Endothelial cell of umbilical vein (primary cell): ENCODE results near the gene ZFYVE16. TPM values are rescaled to one million over a fixed set of nuclear protein-coding genes. Genes with fewer than 3 reads are reported as not detected.

Experiments
- BruUV-seq: library from RNA; stranded (reverse); fragments of 400-500 nt; replicated peaks from 2 replicates; lab custom pipeline; 2021; lab: Mats Ljungman, UMichigan
- CTCF ChIA-PET: fragments of 300-600, 350-600 bp; sonication (Branson Sonifier 250); formaldehyde crosslinking; loops from one replicate; lab custom pipeline; 2021; ENCODE audit warnings: antibody characterized with exemption, inconsistent platforms; lab: Charles Lee
- POLR2A ChIA-PET: fragments of 300-600, 350-600 bp; sonication (Branson Sonifier 250); formaldehyde crosslinking; loops from one replicate; lab custom pipeline; 2021; ENCODE audit warnings: antibody characterized with exemption, inconsistent platforms; lab: Charles Lee
- DNase-seq: peaks from one replicate; pipeline ENCODE4 v3.0.0-alpha.2; 2011; ENCODE audit warnings: low read depth, low spot score
- FAIRE-seq: peaks from 2 replicates; lab custom pipeline; 2011; peaks lifted over from hg19 to GRCh38; lab: Jason Lieb, UNC
- H2AFZ ChIP-seq: 2 replicates; pipeline ENCODE4 v1.6.0; 2012; ENCODE audit warnings: low read depth, low read length, control low read depth, inconsistent platforms
- H3K27ac ChIP-seq: 2 replicates; pipeline ENCODE4 v1.5.1; 2011; ENCODE audit warnings: low read depth, mild to moderate bottlenecking, control low read depth, low read length, moderate library complexity; ENCODE audit not compliant: insufficient read depth
- H3K27me3 ChIP-seq, 2 experiments: 2 replicates each; pipeline versions ENCODE4 v1.6.0 to v1.6.1; 2011; ENCODE audit warnings: low read length in 2 of 2, mixed read lengths in 1 of 2; ENCODE audit not compliant: control insufficient read depth in 2 of 2, insufficient read depth in 2 of 2
- H3K36me3 ChIP-seq, 2 experiments: 2 replicates in 1 of 2; 3 replicates in 1 of 2; pipeline ENCODE4 v1.5.1; 2011; ENCODE audit warnings: low read length in 2 of 2, mild to moderate bottlenecking in 1 of 2, moderate library complexity in 1 of 2; ENCODE audit not compliant: control insufficient read depth in 2 of 2, insufficient read depth in 2 of 2; ENCODE audit errors: extremely low read depth in 1 of 2
- H3K4me1 ChIP-seq: 3 replicates; pipeline ENCODE4 v1.5.1; 2011; ENCODE audit warnings: mild to moderate bottlenecking, low read length; ENCODE audit not compliant: control insufficient read depth, insufficient read depth; ENCODE audit errors: extremely low read depth
- H3K4me2 ChIP-seq: 2 replicates; pipeline ENCODE4 v1.6.1; 2011; ENCODE audit warnings: low read length, control low read depth, mixed read lengths; ENCODE audit not compliant: insufficient read depth
- H3K4me3 ChIP-seq, 3 experiments: fragments of 200-600 bp in 1 of 3; sonication (generic), shearing (Covaris generic) in 1 of 3; replicated peaks in 1 of 3; 2 replicates each; pipeline ENCODE4 v1.5.1; 2011 to 2016; ENCODE audit warnings: control low read depth in 3 of 3, low read length in 3 of 3, mild to moderate bottlenecking in 2 of 3, inconsistent platforms in 1 of 3, low read depth in 1 of 3, moderate library complexity in 1 of 3; ENCODE audit not compliant: insufficient read depth in 1 of 3
- H3K79me2 ChIP-seq: 2 replicates; pipeline ENCODE4 v1.6.0; 2012; ENCODE audit warnings: low read length, inconsistent platforms; ENCODE audit not compliant: control insufficient read depth, insufficient read depth
- H3K9ac ChIP-seq: replicated peaks from 2 replicates; pipeline ENCODE3; 2011; ENCODE audit warnings: low read length, control low read depth; ENCODE audit not compliant: insufficient read depth; ENCODE audit errors: extremely low read depth
- H3K9me1 ChIP-seq: replicated peaks from 3 replicates; pipeline ENCODE4 v1.6.0; 2011; ENCODE audit warnings: mild to moderate bottlenecking, low read length; ENCODE audit not compliant: control insufficient read depth, insufficient read depth; ENCODE audit errors: extremely low read depth
- H3K9me3 ChIP-seq: replicated peaks from 2 replicates; pipeline ENCODE4 v1.5.1; 2012; ENCODE audit warnings: low read length, inconsistent platforms; ENCODE audit not compliant: control insufficient read depth, insufficient read depth
- H4K20me1 ChIP-seq: replicated peaks from 2 replicates; pipeline ENCODE3; 2011; ENCODE audit warnings: mild to moderate bottlenecking, low read length; ENCODE audit not compliant: control insufficient read depth, insufficient read depth; ENCODE audit errors: extremely low read depth
- CTCF ChIP-seq, 2 donors: IDR thresholded peaks; 1 replicate in 1 of 2; 2 replicates in 1 of 2; pipeline ENCODE4 v1.5.1; 2011; ENCODE audit warnings: low read length in 2 of 2, mild to moderate bottlenecking in 2 of 2, moderate library complexity in 2 of 2, control low read depth in 1 of 2, inconsistent platforms in 1 of 2, low read depth in 1 of 2; ENCODE audit not compliant: insufficient read depth in 1 of 2; ENCODE audit errors: extremely low read depth in 1 of 2
- EZH2 ChIP-seq: IDR thresholded peaks from 2 replicates; pipeline ENCODE4 v1.6.1; 2012; ENCODE audit warnings: borderline replicate concordance, low read depth, mild to moderate bottlenecking, moderate library complexity, low read length, inconsistent platforms; ENCODE audit not compliant: severe bottlenecking
- FOS ChIP-seq: IDR thresholded peaks from 2 replicates; pipeline ENCODE4 v1.6.1; 2011; ENCODE audit warnings: mild to moderate bottlenecking, low read length, moderate library complexity, borderline replicate concordance; ENCODE audit not compliant: insufficient read depth
- GATA2 ChIP-seq: IDR thresholded peaks from 2 replicates; pipeline ENCODE4 v1.7.0; 2011; ENCODE audit warnings: low read depth, mild to moderate bottlenecking, moderate library complexity, mixed read lengths, low read length; ENCODE audit not compliant: insufficient read length, insufficient read depth
- JUN ChIP-seq: IDR thresholded peaks from 2 replicates; pipeline ENCODE4 v1.6.1; 2011; ENCODE audit warnings: borderline replicate concordance, low read depth; ENCODE audit not compliant: insufficient read length, insufficient read depth
- MYC ChIP-seq: IDR thresholded peaks from one replicate; pipeline ENCODE4 v1.6.1; 2011; ENCODE audit warnings: mild to moderate bottlenecking, low read depth, low read length
- POLR2A ChIP-seq: IDR thresholded peaks from 2 replicates; pipeline ENCODE4 v1.6.1; 2012; ENCODE audit warnings: low read depth, mild to moderate bottlenecking, control low read depth, low read length
- POLR2AphosphoS5 ChIP-seq: IDR thresholded peaks from 2 replicates; pipeline ENCODE4 v1.6.1; 2012; ENCODE audit warnings: low read depth, mild to moderate bottlenecking, control low read depth, low read length, moderate library complexity; ENCODE audit not compliant: insufficient read depth
- dilution Hi-C: fragments of 300-500 bp; cut with MboI; formaldehyde crosslinking; loops from one replicate; pipeline ENCODE4 v1.15.0; 2019; ENCODE audit warnings: low sequenced_read_pairs; ENCODE audit not compliant: extremely low pct_ligation_motif_present
- intact Hi-C: fragments of 100-400 bp; cut with micrococcal nuclease; formaldehyde crosslinking; loops from one replicate; pipeline ENCODE4 v1.10.0; 2022
- polyA plus RNA-seq, 4 experiments: library from polyadenylated mRNA; depleted of rRNA in 3 of 4; stranded (reverse) in 3 of 4; unstranded in 1 of 4; fragments of >200 nt; gene quantifications; 2 replicates each; pipeline versions ENCODE4 v1.2.1 to v1.2.3, GENCODE V29; 2011 to 2012; ENCODE audit warnings: missing spikeins in 1 of 4
- total RNA-seq: library from RNA; stranded (reverse); gene quantifications from 2 replicates; pipeline ENCODE4 v1.2.3, GENCODE V29; 2021
- TF ChIP-seq, protein P1 (sequence below): IDR thresholded peaks from 2 replicates; pipeline ENCODE4 v1.6.1; 2011; ENCODE audit not compliant: insufficient read depth, insufficient read length

ZFYVE16 gene
- total and polyA plus RNA-seq, 2 donors (not counting 3 experiments of a cell fraction or from before 2014, with no cell fraction given) = 5.1 to 43.1 TPM

DNA sequence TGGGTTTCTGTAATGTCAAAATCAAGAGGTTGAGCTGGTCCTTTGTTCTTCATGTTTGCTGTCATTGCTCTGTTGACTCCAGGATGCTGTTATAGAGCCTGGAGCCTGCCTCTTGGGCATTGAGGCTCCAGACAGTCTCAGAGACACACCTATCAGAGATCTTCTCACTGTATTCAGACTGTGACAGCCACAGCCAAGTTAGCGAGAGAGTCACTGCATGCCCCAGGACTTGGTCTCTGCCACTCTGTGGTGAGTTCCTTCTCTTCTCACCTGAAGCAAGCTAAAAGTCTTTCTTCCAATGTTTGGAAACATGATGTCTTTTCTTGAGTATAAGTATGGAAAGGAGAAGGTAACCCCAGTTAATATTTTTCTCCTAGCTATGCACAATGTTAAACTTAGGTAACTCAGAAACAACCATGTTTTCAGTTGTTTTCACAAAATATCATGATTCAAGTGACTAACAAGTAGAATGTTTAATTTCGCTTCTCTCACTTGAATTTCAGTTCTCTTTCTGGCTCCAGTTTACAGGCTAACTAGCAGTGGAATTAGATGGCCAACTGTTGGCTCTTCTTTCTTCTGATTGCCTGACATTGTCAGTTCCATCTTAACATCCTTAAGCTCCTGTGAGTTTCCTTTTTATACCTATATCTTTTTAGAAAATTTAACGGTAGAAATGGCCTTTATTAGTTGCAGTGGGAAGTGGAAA, 20.6 kb upstream of the ZFYVE16 start:
- H3K79me2 ChIP-seq = no peaks in the 10 kb centered on the region
- H3K4me1 ChIP-seq = no peaks in the 10 kb centered on the region
- no TSS peak for BruUV-seq
- no peak overlapping the region for H3K4me2 ChIP-seq
- peaks cover 0 to 2% of the 10 kb centered on the region in 2 experiments for H3K27me3 ChIP-seq
- H3K27ac ChIP-seq = no peak overlapping the region
- no peak overlapping the region for H2AFZ ChIP-seq
- POLR2A ChIA-PET = interaction anchor here (0.6 kb wide), 1 partner anchor 20 kb away, joined by 5 read pairs; no protein-coding TSS in a partner anchor
- H3K9me1 ChIP-seq = no peaks in the 10 kb centered on the region
- H3K9me3 ChIP-seq = no peaks in the 10 kb centered on the region
- H3K4me3 ChIP-seq = no peak overlapping the region
- dilution Hi-C loops = no loop called here
- intact Hi-C loops = no loop called here
- H3K9ac ChIP-seq = no peak overlapping the region
- CTCF ChIA-PET = no interaction called here
- DNase-seq (no peak), FAIRE-seq (no peak)
- H4K20me1 ChIP-seq = no peaks in the 10 kb centered on the region
- TF ChIP-seq CTCF (IDR thresholded peaks at IDR 0.05; ENCODE audit: extremely low read depth in 1 of 2, insufficient read depth in 1 of 2, low read depth in 1 of 2, low read length in 2 of 2) (no peak), FOS (no peak), GATA2 (no peak), POLR2A (no peak), JUN (no peak), MYC (no peak), EZH2 (no peak), POLR2AphosphoS5 (no peak)
- TF ChIP-seq, protein P1, sequence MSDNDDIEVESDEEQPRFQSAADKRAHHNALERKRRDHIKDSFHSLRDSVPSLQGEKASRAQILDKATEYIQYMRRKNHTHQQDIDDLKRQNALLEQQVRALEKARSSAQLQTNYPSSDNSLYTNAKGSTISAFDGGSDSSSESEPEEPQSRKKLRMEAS = no peak
- no peaks in the 10 kb centered on the region for H3K36me3 ChIP-seq
